Karpas-422 (cell line): ENCODE data around the gene ANKRD16. TPM values are rescaled to one million over a fixed set of nuclear protein-coding genes. Genes with fewer than 3 reads are reported as not detected.

ENCODE experiments used
- DNase-seq: peaks from one replicate; pipeline ENCODE4 v3.0.0-alpha.2; 2015
- H2AFZ ChIP-seq: fragments of 200-600 bp; sonication (generic); 2 replicates; pipeline ENCODE4 v1.6.1; 2014; ENCODE audit warnings: antibody characterized with exemption, low read length, mixed read lengths
- H3K27ac ChIP-seq: fragments of 200-600 bp; sonication (generic); 2 replicates; pipeline ENCODE4 v1.5.1; 2014; ENCODE audit warnings: mild to moderate bottlenecking, low read length, moderate library complexity
- H3K27me3 ChIP-seq: fragments of 200-600 bp; sonication (generic); 2 replicates; pipeline ENCODE4 v1.6.1; 2014; ENCODE audit warnings: low read length, mixed read lengths
- H3K36me3 ChIP-seq: fragments of 200-600 bp; sonication (generic); 2 replicates; pipeline ENCODE4 v1.6.1; 2014; ENCODE audit warnings: low read length, mixed read lengths; ENCODE audit not compliant: insufficient read depth
- H3K4me1 ChIP-seq: fragments of 200-600 bp; sonication (generic); 2 replicates; pipeline ENCODE4 v1.6.1; 2014; ENCODE audit warnings: mild to moderate bottlenecking, low read length, mixed read lengths
- H3K4me2 ChIP-seq: fragments of 200-600 bp; sonication (generic); 2 replicates; pipeline ENCODE4 v1.6.1; 2014; ENCODE audit warnings: low read length, low read depth, mild to moderate bottlenecking; ENCODE audit not compliant: poor library complexity, severe bottlenecking
- H3K4me3 ChIP-seq: fragments of 200-600 bp; sonication (generic); 2 replicates; pipeline ENCODE4 v1.5.1; 2014; ENCODE audit warnings: mild to moderate bottlenecking, antibody characterized with exemption, low read length, mixed read lengths
- H3K79me2 ChIP-seq: fragments of 200-600 bp; sonication (generic); 2 replicates; pipeline ENCODE4 v1.6.1; 2014; ENCODE audit warnings: mild to moderate bottlenecking, low read length, mixed read lengths
- H3K9ac ChIP-seq: fragments of 200-600 bp; sonication (generic); 2 replicates; pipeline ENCODE4 v1.6.0; 2014; ENCODE audit warnings: low read length
- H3K9me2 ChIP-seq: fragments of 200-600 bp; sonication (generic), shearing (Covaris generic); replicated peaks from 2 replicates; pipeline ENCODE4 v1.6.0; 2014; ENCODE audit warnings: mild to moderate bottlenecking, low read length, moderate library complexity; ENCODE audit not compliant: insufficient read depth
- H3K9me3 ChIP-seq: fragments of 300-700, 200-600 bp; sonication (generic); 2 replicates; pipeline ENCODE4 v1.6.1; 2014; ENCODE audit warnings: low read length, mixed read lengths
- H4K20me1 ChIP-seq: fragments of 200-600 bp; sonication (generic); 2 replicates; pipeline ENCODE4 v1.6.1; 2014; ENCODE audit warnings: mild to moderate bottlenecking, antibody characterized with exemption, low read length, low read depth; ENCODE audit not compliant: insufficient read depth
- total RNA-seq: library from RNA; depleted of rRNA; stranded (reverse); fragments of >200 nt; shearing (Covaris generic); gene quantifications from 2 replicates; pipeline ENCODE4 v1.2.3, GENCODE V29; 2014; ENCODE audit warnings: low replicate concordance

Gene ANKRD16
- total RNA-seq, 1 experiment from 2014 or later, result 12.8 TPM

GRCh38 chr10:5898163-5898562, 8.5 kb upstream of the ANKRD16 start:
- no peaks in the 10 kb centered on the region for H3K9me3 ChIP-seq
- no peak overlapping the region for H3K27ac ChIP-seq
- H3K4me2 ChIP-seq, result no peak overlapping the region
- H3K9ac ChIP-seq, result no peak overlapping the region
- no peak overlapping the region for H3K4me3 ChIP-seq
- no peaks in the 10 kb centered on the region for H3K9me2 ChIP-seq
- H2AFZ ChIP-seq, result no peak overlapping the region
- H3K27me3 ChIP-seq, result no peaks in the 10 kb centered on the region
- peaks cover 84% of the 10 kb centered on the region for H3K79me2 ChIP-seq
- no peak for DNase-seq
- H4K20me1 ChIP-seq, result no peaks in the 10 kb centered on the region
- H3K36me3 ChIP-seq, result peaks cover 44% of the 10 kb centered on the region
- H3K4me1 ChIP-seq, result no peaks in the 10 kb centered on the region

- H3K9ac ChIP-seq, result no peak overlapping the region
Observed at GRCh38 chr10:5897504-5897903, 7.8 kb upstream of the ANKRD16 start.

DNA sequence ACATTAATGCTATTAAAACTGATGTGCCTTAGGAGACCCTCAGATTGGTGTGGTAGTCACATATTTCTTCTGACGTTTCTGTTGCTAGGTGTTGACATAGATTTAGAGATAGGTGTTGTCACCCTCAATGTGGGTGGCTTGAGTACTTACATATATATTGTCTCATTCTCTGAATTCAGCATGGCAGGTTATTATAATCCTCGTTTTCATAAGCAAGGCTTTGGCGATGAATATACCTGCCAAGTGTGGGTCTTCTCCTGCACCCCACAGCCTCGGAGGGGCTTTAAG, 7.3 kb upstream of the ANKRD16 start:
- Histone ChIP-seq H3K27ac (no peak overlapping the region), H4K20me1 (peaks cover 7% of the 10 kb centered on the region; the same call in 1 of the 2 replicates), H3K36me3 (peaks cover 52% of the 10 kb centered on the region), H3K4me1 (peaks cover under 1% of the 10 kb centered on the region), H2AFZ (no peak overlapping the region), H3K27me3 (no peaks in the 10 kb centered on the region), H3K9me2 (no peaks in the 10 kb centered on the region), H3K79me2 (peaks cover 87% of the 10 kb centered on the region), H3K4me2 (no peak overlapping the region), H3K9me3 (no peaks in the 10 kb centered on the region), H3K9ac (no peak overlapping the region), H3K4me3 (no peak overlapping the region)
- DNase-seq, result no peak

More at GRCh38 chr10:5897504-5897903, 7.8 kb upstream of the ANKRD16 start:
- H3K79me2 ChIP-seq, result peaks cover 84% of the 10 kb centered on the region
- no peak overlapping the region for H3K27ac ChIP-seq
- no peak overlapping the region for H2AFZ ChIP-seq
- no peak for DNase-seq
- H4K20me1 ChIP-seq, result peaks cover 3% of the 10 kb centered on the region; the same call in 1 of the 2 replicates
- no peaks in the 10 kb centered on the region for H3K9me2 ChIP-seq
- no peaks in the 10 kb centered on the region for H3K27me3 ChIP-seq
- H3K4me1 ChIP-seq, result no peaks in the 10 kb centered on the region
- no peak overlapping the region for H3K4me2 ChIP-seq
- no peak overlapping the region for H3K4me3 ChIP-seq
- H3K36me3 ChIP-seq, result peaks cover 48% of the 10 kb centered on the region
- no peaks in the 10 kb centered on the region for H3K9me3 ChIP-seq

DNA sequence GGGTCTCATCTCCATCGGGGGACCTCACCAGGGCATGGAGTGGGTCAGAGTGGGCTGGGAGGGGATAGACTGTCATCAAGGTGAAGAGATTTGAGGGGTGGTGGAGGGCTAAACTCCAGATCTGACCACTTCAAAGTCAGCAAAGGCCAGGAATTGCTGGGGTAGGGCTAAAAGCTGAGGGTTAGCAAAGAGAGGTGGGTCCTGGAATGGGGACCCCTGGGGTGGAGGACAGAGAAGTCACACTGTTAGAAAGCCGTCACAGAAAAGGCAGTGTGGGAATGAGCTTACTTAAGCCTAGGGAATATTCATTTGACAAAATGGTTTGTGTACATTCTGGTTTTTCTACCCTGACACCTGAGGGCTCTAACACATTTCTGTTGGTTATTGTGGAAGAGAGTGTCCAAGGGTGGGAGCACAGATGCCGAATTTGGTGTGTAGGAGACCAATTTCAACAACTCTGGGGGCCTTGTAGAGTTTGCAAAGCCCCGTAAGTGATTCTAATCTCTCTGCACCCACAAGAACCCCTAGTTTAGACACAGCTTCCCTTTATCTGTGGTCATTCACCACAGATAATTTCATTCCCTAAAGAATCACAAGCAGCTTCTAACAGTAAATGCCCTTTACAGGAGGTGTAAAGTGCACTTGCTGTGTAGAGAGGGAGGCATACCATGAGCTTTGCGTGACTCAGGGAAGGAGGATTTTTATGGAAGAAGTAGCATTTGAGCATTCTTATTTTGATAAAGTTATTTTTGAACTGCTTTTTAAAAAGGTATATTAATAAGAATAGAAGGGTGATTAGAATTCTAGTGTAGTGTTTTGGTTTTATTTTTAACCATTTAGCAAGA, 6.7 kb upstream of the ANKRD16 start:
- no peak overlapping the region for H3K9ac ChIP-seq
- peaks cover 9% of the 10 kb centered on the region; the same call in 1 of the 2 replicates for H4K20me1 ChIP-seq
- no peaks in the 10 kb centered on the region for H3K27me3 ChIP-seq
- peaks cover 6% of the 10 kb centered on the region for H3K4me1 ChIP-seq
- H3K4me3 ChIP-seq, result no peak overlapping the region
- no peaks in the 10 kb centered on the region for H3K9me2 ChIP-seq
- H3K36me3 ChIP-seq, result peaks cover 54% of the 10 kb centered on the region
- peaks cover 87% of the 10 kb centered on the region for H3K79me2 ChIP-seq
- no peak overlapping the region for H2AFZ ChIP-seq
- H3K4me2 ChIP-seq, result no peak overlapping the region
- no peak for DNase-seq
- no peak overlapping the region for H3K27ac ChIP-seq
- H3K9me3 ChIP-seq, result no peaks in the 10 kb centered on the region

DNA sequence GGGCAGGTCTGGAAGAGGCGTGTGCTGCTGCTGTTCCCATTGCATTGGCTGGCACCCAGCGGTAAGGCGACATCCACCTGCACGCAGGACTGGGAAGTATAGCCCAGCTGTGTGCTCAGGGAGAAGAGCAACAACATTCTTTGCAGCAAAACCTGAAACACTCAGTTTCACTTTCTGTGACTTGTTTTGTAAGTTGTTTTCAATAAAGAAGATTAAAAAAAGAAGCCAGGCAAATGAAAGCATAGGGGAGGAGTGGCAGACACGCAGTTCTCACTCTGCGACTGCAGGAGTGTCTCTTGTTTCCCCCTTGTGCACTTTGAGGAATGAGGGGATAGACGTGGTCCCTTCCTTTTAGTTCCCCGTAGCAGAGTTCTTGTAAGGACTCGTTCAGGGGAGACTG, 6.1 kb upstream of the ANKRD16 start:
- H3K36me3 ChIP-seq, result peaks cover 54% of the 10 kb centered on the region
- no peak overlapping the region for H2AFZ ChIP-seq
- no peaks in the 10 kb centered on the region for H3K9me2 ChIP-seq
- H3K4me2 ChIP-seq, result no peak overlapping the region
- no peak overlapping the region for H3K4me3 ChIP-seq
- peaks cover 93% of the 10 kb centered on the region for H3K79me2 ChIP-seq
- no peak for DNase-seq
- H4K20me1 ChIP-seq, result peaks cover 13% of the 10 kb centered on the region; the same call in 1 of the 2 replicates
- peaks cover 12% of the 10 kb centered on the region for H3K4me1 ChIP-seq
- H3K9ac ChIP-seq, result no peak overlapping the region
- no peaks in the 10 kb centered on the region for H3K9me3 ChIP-seq
- H3K27ac ChIP-seq, result no peak overlapping the region
- H3K27me3 ChIP-seq, result no peaks in the 10 kb centered on the region

DNA sequence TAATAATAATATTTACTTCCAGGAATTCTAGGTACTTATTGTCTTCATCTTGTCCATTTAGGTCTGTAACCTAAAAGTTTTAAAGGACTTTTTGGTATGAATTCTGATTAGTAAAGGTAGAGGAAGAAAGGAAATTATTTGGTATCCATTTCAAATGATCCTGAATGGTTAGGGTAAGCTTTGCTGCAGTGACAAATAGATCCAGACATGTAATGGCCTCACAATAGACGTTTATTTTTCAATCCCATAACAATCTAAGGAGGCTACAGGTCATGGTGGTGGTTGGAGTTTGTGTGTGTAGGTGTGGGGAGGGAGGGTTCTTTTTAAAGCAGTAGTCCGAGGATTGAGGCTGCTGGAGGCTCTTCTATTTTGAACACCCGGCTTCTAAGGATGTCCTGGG, 5.7 kb upstream of the ANKRD16 start:
- peaks cover 54% of the 10 kb centered on the region for H3K36me3 ChIP-seq
- no peaks in the 10 kb centered on the region for H3K9me3 ChIP-seq
- H3K27me3 ChIP-seq, result no peaks in the 10 kb centered on the region
- peaks cover 14% of the 10 kb centered on the region; the same call in 1 of the 2 replicates for H4K20me1 ChIP-seq
- H3K4me1 ChIP-seq, result peaks cover 13% of the 10 kb centered on the region
- H3K9me2 ChIP-seq, result no peaks in the 10 kb centered on the region
- no peak overlapping the region for H2AFZ ChIP-seq
- H3K4me3 ChIP-seq, result no peak overlapping the region
- H3K27ac ChIP-seq, result no peak overlapping the region
- no peak for DNase-seq
- peaks cover 94% of the 10 kb centered on the region for H3K79me2 ChIP-seq
- no peak overlapping the region for H3K9ac ChIP-seq
- H3K4me2 ChIP-seq, result no peak overlapping the region

- H3K79me2 ChIP-seq, result peaks cover 89% of the 10 kb centered on the region
- H3K27ac ChIP-seq, result no peak overlapping the region
- H3K4me1 ChIP-seq, result peaks cover 13% of the 10 kb centered on the region
- H3K36me3 ChIP-seq, result peaks cover 54% of the 10 kb centered on the region
- H3K27me3 ChIP-seq, result no peaks in the 10 kb centered on the region
- H3K9me3 ChIP-seq, result no peaks in the 10 kb centered on the region
- H3K4me2 ChIP-seq, result no peak overlapping the region
- no peak overlapping the region for H3K4me3 ChIP-seq
- peaks cover 14% of the 10 kb centered on the region; the same call in 1 of the 2 replicates for H4K20me1 ChIP-seq
- no peak overlapping the region for H2AFZ ChIP-seq
- no peaks in the 10 kb centered on the region for H3K9me2 ChIP-seq
- H3K9ac ChIP-seq, result no peak overlapping the region
- no peak for DNase-seq
Observed at GRCh38 chr10:5894873-5895272, 5.2 kb upstream of the ANKRD16 start.

GRCh38 chr10:5894403-5894802, 4.7 kb upstream of the ANKRD16 start:
- Histone ChIP-seq H3K79me2 (peaks cover 86% of the 10 kb centered on the region), H4K20me1 (peaks cover 14% of the 10 kb centered on the region; the same call in 1 of the 2 replicates)

More at GRCh38 chr10:5894403-5894802, 4.7 kb upstream of the ANKRD16 start:
- no peaks in the 10 kb centered on the region for H3K9me2 ChIP-seq
- no peaks in the 10 kb centered on the region for H3K9me3 ChIP-seq
- H3K4me2 ChIP-seq, result no peak overlapping the region
- H3K27ac ChIP-seq, result no peak overlapping the region
- peaks cover 54% of the 10 kb centered on the region for H3K36me3 ChIP-seq
- H3K4me1 ChIP-seq, result peaks cover 13% of the 10 kb centered on the region
- DNase-seq, result no peak
- no peak overlapping the region for H2AFZ ChIP-seq
- no peaks in the 10 kb centered on the region for H3K27me3 ChIP-seq
- H3K9ac ChIP-seq, result no peak overlapping the region
- no peak overlapping the region for H3K4me3 ChIP-seq
